ENCODE measurements around the gene ZFHX3. TPM values are rescaled to one million over a fixed set of nuclear protein-coding genes. Genes with fewer than 3 reads are reported as not detected.

Gene ZFHX3
- total and polyA plus RNA-seq, 9 of the 15 experiments (the other 6 are each of a cell fraction or from before 2014, with no cell fraction given), result 0.01 to 0.23 (median 0.06) TPM; not detected in 4

DNA sequence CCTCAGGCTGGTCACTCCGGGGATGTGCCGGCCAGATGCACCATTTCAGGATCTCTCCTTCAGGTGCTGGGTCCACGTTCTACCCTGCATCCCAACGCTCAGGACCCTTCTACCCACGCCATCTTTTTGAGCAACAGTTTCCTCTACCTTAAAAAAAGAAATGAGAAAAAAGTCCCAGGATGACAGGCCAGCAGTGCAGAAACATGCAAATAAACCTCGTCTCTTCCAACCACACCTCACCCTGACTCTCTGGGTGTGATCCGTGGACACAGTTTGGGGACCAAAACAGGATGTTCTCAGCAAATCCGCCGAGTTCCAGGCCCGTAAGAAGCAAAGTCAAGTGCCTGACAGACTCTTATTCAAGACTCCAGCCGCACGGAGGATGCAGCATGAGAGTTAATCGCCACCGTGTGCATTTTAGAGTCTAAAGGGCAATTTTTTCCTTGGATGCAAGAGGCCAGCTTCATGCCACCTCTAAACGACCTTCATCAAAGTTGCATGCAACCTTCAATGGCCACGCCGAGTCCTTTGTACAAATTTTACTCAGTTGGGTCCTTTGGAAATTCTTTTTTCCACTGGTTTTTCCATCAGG, 99.6 kb downstream of the ZFHX3 start:
- no peak for FAIRE-seq
- Histone ChIP-seq H3K79me2 (ENCODE audit: control insufficient read depth, insufficient read depth, low read length) (no peaks in the 10 kb centered on the region), H3K9ac (ENCODE audit: insufficient read depth in 1 of 2, low read depth in 2 of 2, low read length in 2 of 2) (no peak overlapping the region), H2AFZ (ENCODE audit: low read depth, low read length) (no peak overlapping the region), H3K9me3 (replicated peaks; ENCODE audit: control insufficient read depth, insufficient read depth, low read depth, low read length) (no peaks in the 10 kb centered on the region; the same call in 1 of the 2 replicates), H4K20me1 (replicated peaks; ENCODE audit: control insufficient read depth, insufficient read depth, low read length) (no peaks in the 10 kb centered on the region; the same call in 1 of the 2 replicates), H3K27ac (ENCODE audit: extremely low read depth, low read depth, low read length) (no peak overlapping the region), H3K4me3 (no peak overlapping the region), H3K4me2 (ENCODE audit: insufficient read depth, low read length) (no peak overlapping the region), H3K4me1 (replicated peaks in 1 of 2; ENCODE audit: control insufficient read depth in 2 of 2, insufficient read depth in 2 of 2, low read length in 2 of 2) (no peaks in the 10 kb centered on the region), H3K9me1 (ENCODE audit: control insufficient read depth, insufficient read depth, low read length) (no peaks in the 10 kb centered on the region), H3K27me3 (ENCODE audit: control insufficient read depth in 2 of 2, insufficient read depth in 2 of 2, low read length in 2 of 2) (peaks cover 14 to 59% of the 10 kb centered on the region in 2 experiments; a peak in 4 of 5 replicates), H3K36me3 (ENCODE audit: control insufficient read depth, insufficient read depth, low read length) (no peaks in the 10 kb centered on the region)
- BruUV-seq (replicated peaks), result no TSS peak
- ATAC-seq, result no peak
- DNase-seq (ENCODE audit: extremely low read depth in 1 of 4, low spot score in 3 of 4), result no peak
- in situ Hi-C loops (cut with MboI), result no loop called here
- 1% methylated on average over 17 of the region's 17 CpGs for WGBS (ENCODE audit: insufficient coverage, low coverage, missing lambda C conversion rate)
- ChIA-PET POLR2A (no interaction called here), CTCF (ENCODE audit: low intra/inter-chr PET ratio) (no interaction called here)
- intact Hi-C loops (cut with micrococcal nuclease), result no loop called here
- TF ChIP-seq, protein P1, sequence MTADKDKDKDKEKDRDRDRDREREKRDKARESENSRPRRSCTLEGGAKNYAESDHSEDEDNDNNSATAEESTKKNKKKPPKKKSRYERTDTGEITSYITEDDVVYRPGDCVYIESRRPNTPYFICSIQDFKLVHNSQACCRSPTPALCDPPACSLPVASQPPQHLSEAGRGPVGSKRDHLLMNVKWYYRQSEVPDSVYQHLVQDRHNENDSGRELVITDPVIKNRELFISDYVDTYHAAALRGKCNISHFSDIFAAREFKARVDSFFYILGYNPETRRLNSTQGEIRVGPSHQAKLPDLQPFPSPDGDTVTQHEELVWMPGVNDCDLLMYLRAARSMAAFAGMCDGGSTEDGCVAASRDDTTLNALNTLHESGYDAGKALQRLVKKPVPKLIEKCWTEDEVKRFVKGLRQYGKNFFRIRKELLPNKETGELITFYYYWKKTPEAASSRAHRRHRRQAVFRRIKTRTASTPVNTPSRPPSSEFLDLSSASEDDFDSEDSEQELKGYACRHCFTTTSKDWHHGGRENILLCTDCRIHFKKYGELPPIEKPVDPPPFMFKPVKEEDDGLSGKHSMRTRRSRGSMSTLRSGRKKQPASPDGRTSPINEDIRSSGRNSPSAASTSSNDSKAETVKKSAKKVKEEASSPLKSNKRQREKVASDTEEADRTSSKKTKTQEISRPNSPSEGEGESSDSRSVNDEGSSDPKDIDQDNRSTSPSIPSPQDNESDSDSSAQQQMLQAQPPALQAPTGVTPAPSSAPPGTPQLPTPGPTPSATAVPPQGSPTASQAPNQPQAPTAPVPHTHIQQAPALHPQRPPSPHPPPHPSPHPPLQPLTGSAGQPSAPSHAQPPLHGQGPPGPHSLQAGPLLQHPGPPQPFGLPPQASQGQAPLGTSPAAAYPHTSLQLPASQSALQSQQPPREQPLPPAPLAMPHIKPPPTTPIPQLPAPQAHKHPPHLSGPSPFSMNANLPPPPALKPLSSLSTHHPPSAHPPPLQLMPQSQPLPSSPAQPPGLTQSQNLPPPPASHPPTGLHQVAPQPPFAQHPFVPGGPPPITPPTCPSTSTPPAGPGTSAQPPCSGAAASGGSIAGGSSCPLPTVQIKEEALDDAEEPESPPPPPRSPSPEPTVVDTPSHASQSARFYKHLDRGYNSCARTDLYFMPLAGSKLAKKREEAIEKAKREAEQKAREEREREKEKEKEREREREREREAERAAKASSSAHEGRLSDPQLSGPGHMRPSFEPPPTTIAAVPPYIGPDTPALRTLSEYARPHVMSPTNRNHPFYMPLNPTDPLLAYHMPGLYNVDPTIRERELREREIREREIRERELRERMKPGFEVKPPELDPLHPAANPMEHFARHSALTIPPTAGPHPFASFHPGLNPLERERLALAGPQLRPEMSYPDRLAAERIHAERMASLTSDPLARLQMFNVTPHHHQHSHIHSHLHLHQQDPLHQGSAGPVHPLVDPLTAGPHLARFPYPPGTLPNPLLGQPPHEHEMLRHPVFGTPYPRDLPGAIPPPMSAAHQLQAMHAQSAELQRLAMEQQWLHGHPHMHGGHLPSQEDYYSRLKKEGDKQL (CRISPR knock-in tag; IDR thresholded peaks at IDR 0.05; ENCODE audit: borderline replicate concordance), result no peak
- TF ChIP-seq, protein P2, sequence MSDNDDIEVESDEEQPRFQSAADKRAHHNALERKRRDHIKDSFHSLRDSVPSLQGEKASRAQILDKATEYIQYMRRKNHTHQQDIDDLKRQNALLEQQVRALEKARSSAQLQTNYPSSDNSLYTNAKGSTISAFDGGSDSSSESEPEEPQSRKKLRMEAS (CRISPR knock-in tag; IDR thresholded peaks at IDR 0.05), result no peak
- no peak for TF ChIP-seq KLF6 (CRISPR knock-in tag; IDR thresholded peaks at IDR 0.05; ENCODE audit: borderline replicate concordance)
- TF ChIP-seq MCM7 (IDR thresholded peaks at IDR 0.05), result no peak
- TF ChIP-seq ARID1B (IDR thresholded peaks at IDR 0.05), result no peak
- TF ChIP-seq TOE1 (IDR thresholded peaks at IDR 0.05; ENCODE audit: borderline replicate concordance), result no peak
- TF ChIP-seq TOE1 (CRISPR knock-in tag; IDR thresholded peaks at IDR 0.05; ENCODE audit: borderline replicate concordance, low read depth), result no peak
- TF ChIP-seq MAZ (CRISPR knock-in tag; conservative IDR thresholded peaks at IDR 0.05 in 1 of 2, IDR thresholded peaks at IDR 0.05 in 1 of 2), result no peak
- no peak for TF ChIP-seq DPF2 (IDR thresholded peaks at IDR 0.05)
- no peak for TF ChIP-seq ZNF121 (CRISPR knock-in tag; conservative IDR thresholded peaks at IDR 0.05)
- no peak for TF ChIP-seq NR1H2 (CRISPR knock-in tag; IDR thresholded peaks at IDR 0.05)
- no peak for TF ChIP-seq CBFB (CRISPR knock-in tag; IDR thresholded peaks at IDR 0.05)
- TF ChIP-seq RBM14 (IDR thresholded peaks at IDR 0.05; ENCODE audit: borderline replicate concordance, insufficient read depth, low read depth, low read length), result no peak
- no peak for TF ChIP-seq ZNF347 (CRISPR knock-in tag; IDR thresholded peaks at IDR 0.05; ENCODE audit: low read depth)
- TF ChIP-seq KDM2B (CRISPR knock-in tag; IDR thresholded peaks at IDR 0.05), result no peak
- TF ChIP-seq SMAD2 (IDR thresholded peaks at IDR 0.05; ENCODE audit: low read depth, low read length), result no peak
- TF ChIP-seq, protein P3, sequence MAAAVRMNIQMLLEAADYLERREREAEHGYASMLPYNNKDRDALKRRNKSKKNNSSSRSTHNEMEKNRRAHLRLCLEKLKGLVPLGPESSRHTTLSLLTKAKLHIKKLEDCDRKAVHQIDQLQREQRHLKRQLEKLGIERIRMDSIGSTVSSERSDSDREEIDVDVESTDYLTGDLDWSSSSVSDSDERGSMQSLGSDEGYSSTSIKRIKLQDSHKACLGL (CRISPR knock-in tag; IDR thresholded peaks at IDR 0.05; ENCODE audit: borderline replicate concordance, poor library complexity, severe bottlenecking), result no peak
- no peak for TF ChIP-seq SMARCE1 (IDR thresholded peaks at IDR 0.05)

All from K562 (cell line).